Brain microvascular endothelial cell (primary cell): ENCODE results near the gene SPIRE1.

Source experiments
- DNase-seq: peaks from one replicate; pipeline ENCODE4 v3.0.0-alpha.2; 2020
- H3K27ac ChIP-seq: fragments of 250-450 bp; sonication (Bioruptor Pico); 2 replicates; pipeline ENCODE4 v1.5.1; 2020; ENCODE audit warnings: mild to moderate bottlenecking, moderate library complexity
- H3K27me3 ChIP-seq: fragments of 250-450 bp; sonication (Bioruptor Pico); replicated peaks from 2 replicates; pipeline ENCODE4 v1.5.1; 2020; ENCODE audit warnings: mild to moderate bottlenecking
- H3K36me3 ChIP-seq: fragments of 250-450 bp; sonication (Bioruptor Pico); replicated peaks from 2 replicates; pipeline ENCODE4 v1.5.1; 2020; ENCODE audit warnings: mild to moderate bottlenecking
- H3K4me3 ChIP-seq: 2 replicates; pipeline ENCODE4 v1.5.1; 2011; ENCODE audit warnings: low read depth, mild to moderate bottlenecking, control low read depth, low read length, moderate library complexity
- CTCF ChIP-seq: IDR thresholded peaks from 2 replicates; pipeline ENCODE4 v1.5.1; 2011; ENCODE audit warnings: low read depth, mild to moderate bottlenecking, moderate library complexity, low read length, control low read depth, inconsistent platforms; ENCODE audit errors: missing control alignments
- in situ Hi-C: cut with HindIII; loops from 2 replicates; pipeline ENCODE4 v1.10.0; 2017; ENCODE audit warnings: low sequenced_read_pairs, low pct_ligation_motif_present

Gene SPIRE1

GRCh38 chr18:12515550-12515949 is 142.4 kb downstream of the SPIRE1 start:
- in situ Hi-C loops: no loop called here
- no peak for TF ChIP-seq CTCF
- DNase-seq: no peak
- Histone ChIP-seq H3K27ac (no peak overlapping the region), H3K36me3 (peaks cover under 1% of the 10 kb centered on the region), H3K4me3 (no peak overlapping the region), H3K27me3 (no peaks in the 10 kb centered on the region)

GRCh38 chr18:12507007-12507406 is 150.9 kb downstream of the SPIRE1 start:
- no peak for TF ChIP-seq CTCF
- no peaks in the 10 kb centered on the region for H3K27me3 ChIP-seq
- peaks cover 8% of the 10 kb centered on the region for H3K36me3 ChIP-seq
- no peak overlapping the region for H3K27ac ChIP-seq
- no peak for DNase-seq
- in situ Hi-C loops: no loop called here
- H3K4me3 ChIP-seq: no peak overlapping the region

GRCh38 chr18:12500986-12501385 is 156.9 kb downstream of the SPIRE1 start:
- in situ Hi-C loops: no loop called here
- H3K27ac ChIP-seq: no peak overlapping the region
- no peak for TF ChIP-seq CTCF
- H3K4me3 ChIP-seq: no peak overlapping the region
- H3K27me3 ChIP-seq: no peaks in the 10 kb centered on the region
- H3K36me3 ChIP-seq: peaks cover 5% of the 10 kb centered on the region
- DNase-seq: no peak

GRCh38 chr18:12497839-12498238 is 160.1 kb downstream of the SPIRE1 start:
- Histone ChIP-seq H3K4me3 (no peak overlapping the region), H3K27me3 (no peaks in the 10 kb centered on the region), H3K27ac (no peak overlapping the region), H3K36me3 (peaks cover 5% of the 10 kb centered on the region)
- in situ Hi-C loops: no loop called here
- DNase-seq: no peak
- no peak for TF ChIP-seq CTCF

- no peak overlapping the region for H3K4me3 ChIP-seq
- H3K27ac ChIP-seq: no peak overlapping the region
- no peak for DNase-seq
- H3K27me3 ChIP-seq: no peaks in the 10 kb centered on the region
- in situ Hi-C loops: no loop called here
- peaks cover 7% of the 10 kb centered on the region for H3K36me3 ChIP-seq
- no peak for TF ChIP-seq CTCF
Observed at GRCh38 chr18:12497296-12497695, 160.6 kb downstream of the SPIRE1 start.

- Histone ChIP-seq H3K4me3 (no peak overlapping the region), H3K36me3 (peaks cover 5% of the 10 kb centered on the region), H3K27me3 (no peaks in the 10 kb centered on the region), H3K27ac (no peak overlapping the region)
- DNase-seq: no peak
- in situ Hi-C loops: no loop called here
- TF ChIP-seq CTCF: no peak
Observed at GRCh38 chr18:12492907-12493306, 165.0 kb downstream of the SPIRE1 start.
